GM10266 (cell line): ENCODE data around the gene PHYHD1.

ENCODE experiments used
- DNase-seq: peaks from one replicate; pipeline ENCODE4 v3.0.0; 2012; ENCODE audit errors: extremely low spot score
- CTCF ChIP-seq: IDR thresholded peaks from 2 replicates; pipeline ENCODE4 v1.5.1; 2012; ENCODE audit warnings: mild to moderate bottlenecking, low read depth; ENCODE audit not compliant: control insufficient read depth, insufficient read depth; ENCODE audit errors: missing control alignments

PHYHD1 gene

GRCh38 chr9:128916745-128917144 lies 4.0 kb upstream of the PHYHD1 start:
- TF ChIP-seq CTCF, result no peak
- no peak for DNase-seq

DNA sequence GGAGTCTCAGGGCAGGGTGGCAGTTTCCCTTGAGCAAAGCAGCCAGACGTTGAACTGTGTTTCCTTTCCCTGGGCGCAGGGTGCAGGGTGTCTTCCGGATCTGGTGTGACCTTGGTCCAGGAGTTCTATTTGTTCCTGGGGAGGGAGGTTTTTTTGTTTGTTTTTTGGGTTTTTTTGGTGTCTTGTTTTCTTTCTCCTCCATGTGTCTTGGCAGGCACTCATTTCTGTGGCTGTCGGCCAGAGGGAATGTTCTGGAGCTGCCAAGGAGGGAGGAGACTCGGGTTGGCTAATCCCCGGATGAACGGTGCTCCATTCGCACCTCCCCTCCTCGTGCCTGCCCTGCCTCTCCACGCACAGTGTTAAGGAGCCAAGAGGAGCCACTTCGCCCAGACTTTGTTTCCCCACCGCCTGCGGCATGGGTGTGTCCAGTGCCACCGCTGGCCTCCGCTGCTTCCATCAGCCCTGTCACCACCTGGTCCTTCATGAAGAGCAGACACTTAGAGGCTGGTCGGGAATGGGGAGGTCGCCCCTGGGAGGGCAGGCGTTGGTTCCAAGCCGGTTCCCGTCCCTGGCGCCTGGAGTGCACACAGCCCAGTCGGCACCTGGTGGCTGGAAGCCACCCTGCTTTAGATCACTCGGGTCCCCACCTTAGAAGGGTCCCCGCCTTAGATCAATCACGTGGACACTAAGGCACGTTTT lies 3.5 kb upstream of the PHYHD1 start:
- TF ChIP-seq CTCF, result no peak
- DNase-seq, result no peak

DNA sequence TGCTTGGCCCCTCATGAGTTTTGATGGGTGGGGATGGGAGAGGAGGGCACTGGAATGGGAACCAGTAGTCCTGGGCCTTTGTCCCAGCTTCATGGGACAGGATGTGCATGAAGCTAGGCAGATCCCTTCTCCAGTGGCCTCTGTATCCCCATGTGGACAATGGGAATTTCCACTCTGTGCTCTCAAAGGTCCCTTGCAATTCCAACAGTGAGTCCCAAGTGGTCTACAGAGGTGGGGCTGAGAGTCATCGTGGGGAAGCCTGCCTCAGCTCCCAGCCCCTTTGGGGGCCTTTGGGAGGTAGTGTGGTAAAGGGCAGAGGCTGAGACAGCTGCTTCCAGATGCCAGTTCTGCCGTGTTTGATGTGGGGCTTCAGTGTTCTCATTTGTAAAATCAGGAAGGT lies 1.9 kb upstream of the PHYHD1 start:
- no peak for TF ChIP-seq CTCF

GRCh38 chr9:128919402-128920089 lies 1.2 kb upstream of the PHYHD1 start:
- TF ChIP-seq CTCF, result no peak
- no peak for DNase-seq

More for the DNA sequence above, 1.9 kb upstream of the PHYHD1 start:
- DNase-seq, result no peak

DNA sequence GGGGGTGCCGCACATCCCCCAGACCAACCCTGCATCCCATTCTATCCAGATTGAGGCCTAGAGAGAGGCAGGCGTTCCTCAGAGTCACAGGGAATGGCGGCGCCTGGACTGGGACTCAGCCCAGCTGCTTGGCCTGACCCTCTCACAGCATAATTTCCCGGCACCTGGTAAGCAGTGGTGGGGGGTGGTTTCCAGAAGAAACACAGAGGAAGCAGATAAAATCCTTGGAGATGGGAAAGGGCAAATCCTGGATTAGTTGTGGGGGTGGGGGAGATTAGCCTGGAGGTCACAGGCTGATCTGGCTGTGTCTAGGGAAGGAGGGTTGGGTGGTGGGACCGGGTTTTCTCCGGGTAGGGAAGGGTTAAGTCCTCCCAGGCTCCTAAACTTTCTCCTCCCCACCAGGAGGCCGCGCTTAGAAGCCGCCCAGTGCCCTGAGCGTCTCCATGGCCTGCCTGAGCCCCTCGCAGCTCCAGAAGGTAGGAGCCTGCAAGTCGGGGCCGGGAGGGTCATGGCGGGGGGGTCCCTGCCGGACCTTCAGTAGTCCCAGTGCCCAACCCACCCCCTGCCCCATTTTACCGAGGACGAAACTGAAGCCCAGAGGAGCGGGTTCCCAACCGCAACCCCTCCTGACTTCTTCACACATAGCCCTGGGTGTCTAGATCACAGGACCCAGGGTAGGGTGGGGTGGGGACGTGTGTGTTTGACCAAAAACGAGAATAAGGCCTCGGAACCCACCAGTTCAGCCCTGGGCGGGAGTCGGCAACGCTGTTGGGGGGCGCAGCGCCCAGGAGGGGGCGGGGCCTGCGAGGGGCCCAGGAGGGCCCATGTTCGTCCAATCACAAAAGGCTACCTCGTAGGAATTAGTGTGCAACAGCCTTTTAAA lies 1.3 kb downstream of the PHYHD1 start:
- TF ChIP-seq CTCF, result no peak
- DNase-seq, result no peak

GRCh38 chr9:128923493-128923883 lies 2.7 kb downstream of the PHYHD1 start:
- no peak for DNase-seq

More at GRCh38 chr9:128923493-128923883, 2.7 kb downstream of the PHYHD1 start:
- no peak for TF ChIP-seq CTCF
